Activated T-cell treated with anti-CD3 and anti-CD28 coated beads for 1 hour (primary cell): ENCODE data around the gene SETX.

Source experiments
- DNase-seq: peaks from one replicate; pipeline ENCODE4 v3.0.0-alpha.2; 2020; ENCODE audit warnings: low read depth

SETX gene

DNA sequence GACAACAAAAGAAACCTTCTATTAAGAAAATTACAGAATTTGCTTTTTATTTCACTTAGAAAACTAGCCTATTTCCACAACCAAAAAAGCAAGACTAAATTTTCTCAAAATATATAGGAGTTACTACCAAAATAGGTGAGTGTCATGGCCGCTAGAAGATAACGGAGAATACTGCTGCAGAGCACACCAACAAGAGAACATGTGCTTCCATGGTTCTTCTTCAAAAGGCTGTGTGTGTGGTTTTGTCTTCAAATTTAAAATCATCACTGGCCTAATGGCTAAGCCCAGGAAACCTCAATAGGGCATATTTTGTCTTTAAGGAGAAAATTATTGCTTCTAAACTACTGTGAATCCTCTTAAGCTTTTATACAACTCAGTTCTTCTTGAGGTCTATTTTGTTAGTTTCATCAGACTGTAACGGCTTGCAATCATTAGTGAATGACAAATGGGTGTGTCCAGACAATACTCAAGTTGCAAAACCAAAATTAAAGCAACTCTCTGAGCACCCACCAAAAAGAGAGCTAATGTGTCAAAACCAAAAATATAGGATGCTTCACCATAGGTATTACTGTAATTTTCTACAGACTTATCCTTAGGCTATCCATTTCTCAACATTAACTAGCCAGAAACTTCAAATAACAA lies 3.3 kb downstream of the SETX start:
- no peak for DNase-seq

DNA sequence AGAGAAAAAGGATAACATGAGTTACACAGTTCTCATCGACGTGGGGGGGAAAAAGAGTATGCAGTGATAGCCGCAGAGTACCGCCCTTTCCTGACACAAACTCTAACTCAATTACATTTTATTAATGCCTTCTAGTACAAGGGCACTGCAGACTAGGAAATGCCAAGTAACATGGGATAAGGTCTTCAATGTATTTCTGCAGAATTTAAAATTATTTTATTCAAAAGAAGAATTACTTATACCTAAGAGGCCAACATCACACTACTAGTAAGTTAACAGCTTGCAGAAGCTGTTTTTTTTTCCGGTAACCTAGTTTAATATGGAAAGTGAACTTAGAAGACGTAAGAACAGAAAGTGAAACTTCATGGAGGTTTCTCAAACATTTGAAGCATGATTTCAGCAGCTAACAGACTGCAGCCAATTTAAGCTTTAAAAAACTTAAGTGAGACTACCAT lies 3.9 kb downstream of the SETX start:
- DNase-seq = no peak

DNA sequence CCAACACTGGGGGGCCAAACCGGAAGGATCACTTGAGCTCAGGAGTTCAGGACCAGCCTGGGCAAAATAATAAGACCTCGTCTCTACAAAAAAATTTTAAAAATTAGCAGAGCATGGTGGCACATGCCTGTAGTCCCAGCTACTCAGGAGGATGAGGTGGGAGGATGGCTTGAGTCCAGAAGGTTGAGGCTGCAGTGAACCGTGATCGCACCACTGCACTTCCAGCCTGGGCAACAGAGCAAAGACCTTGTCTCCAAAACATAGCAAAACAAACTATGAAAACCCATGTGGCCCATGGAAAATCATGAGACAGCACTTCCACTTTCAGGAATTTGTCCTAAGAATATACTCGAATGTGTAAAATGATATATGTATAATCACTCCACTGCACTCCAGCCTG lies 6.1 kb downstream of the SETX start:
- no peak for DNase-seq

DNA sequence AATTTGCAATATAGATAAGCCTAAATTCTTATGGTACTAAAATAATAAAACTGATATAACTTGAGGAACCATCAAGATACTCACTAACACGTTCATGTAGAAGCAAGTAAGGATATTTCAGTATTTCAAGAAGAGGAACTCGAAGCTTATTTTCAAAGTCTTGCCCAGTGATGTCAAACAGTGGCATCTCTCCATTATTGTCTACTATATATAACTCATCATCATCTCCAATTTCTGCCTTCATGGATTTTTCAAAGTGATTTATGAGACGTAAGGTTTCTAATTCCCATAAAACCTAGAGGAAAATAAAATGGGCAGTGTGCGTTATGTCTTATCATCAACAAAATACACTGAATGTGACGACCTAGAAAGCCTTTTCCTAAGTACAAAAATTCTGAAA lies 8.6 kb downstream of the SETX start:
- no peak for DNase-seq

DNA sequence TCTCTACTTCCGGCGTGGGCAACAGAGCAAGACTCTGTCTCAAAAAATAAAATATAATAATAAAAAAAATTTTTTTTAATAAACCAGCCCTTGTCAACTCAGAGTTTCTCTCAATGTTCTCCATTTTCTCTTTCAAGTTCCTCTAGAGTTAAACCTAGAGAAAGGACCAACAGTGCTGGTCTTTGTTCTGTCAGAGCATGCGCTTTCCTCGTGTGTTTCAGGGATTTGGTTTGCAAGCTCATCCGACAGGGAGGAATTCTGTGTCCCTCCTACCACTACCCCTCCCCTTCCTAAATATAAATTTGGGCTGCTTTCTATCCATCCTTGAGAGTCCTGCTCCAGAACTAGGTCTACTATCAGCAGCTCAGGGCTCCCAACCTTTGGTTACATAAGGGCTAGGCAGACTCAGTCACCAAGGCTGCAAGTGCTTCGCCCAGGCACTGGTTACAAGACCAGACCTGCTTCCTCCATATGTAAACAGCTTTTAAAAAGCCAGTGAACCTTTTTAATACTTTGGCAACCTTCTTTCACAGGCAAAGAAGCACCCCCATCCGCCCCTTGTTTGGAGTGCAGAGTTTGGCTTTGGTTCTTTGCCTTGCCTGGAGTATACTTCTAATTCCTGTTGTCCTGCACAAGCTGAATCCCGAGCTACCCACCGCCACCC lies 13.5 kb downstream of the SETX start:
- DNase-seq = no peak

DNA sequence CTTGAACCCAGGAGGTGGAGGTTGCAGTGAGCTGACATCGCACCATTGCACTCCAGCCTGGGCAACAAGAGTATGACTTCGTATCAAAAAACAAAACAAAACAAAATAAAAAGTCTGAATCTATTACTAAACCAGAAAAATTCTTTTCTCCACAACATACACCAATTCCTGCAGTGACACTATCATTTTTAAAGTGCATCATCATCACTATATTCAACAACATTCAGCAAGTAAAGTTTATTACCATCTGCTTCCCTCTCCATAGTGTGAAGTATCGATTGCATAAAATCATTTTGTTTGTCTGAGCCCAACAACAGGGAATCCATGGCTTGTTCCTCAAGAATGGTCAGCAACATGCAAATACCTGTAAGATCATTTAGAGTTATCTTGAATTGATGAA lies 20.4 kb downstream of the SETX start:
- DNase-seq = no peak

DNA sequence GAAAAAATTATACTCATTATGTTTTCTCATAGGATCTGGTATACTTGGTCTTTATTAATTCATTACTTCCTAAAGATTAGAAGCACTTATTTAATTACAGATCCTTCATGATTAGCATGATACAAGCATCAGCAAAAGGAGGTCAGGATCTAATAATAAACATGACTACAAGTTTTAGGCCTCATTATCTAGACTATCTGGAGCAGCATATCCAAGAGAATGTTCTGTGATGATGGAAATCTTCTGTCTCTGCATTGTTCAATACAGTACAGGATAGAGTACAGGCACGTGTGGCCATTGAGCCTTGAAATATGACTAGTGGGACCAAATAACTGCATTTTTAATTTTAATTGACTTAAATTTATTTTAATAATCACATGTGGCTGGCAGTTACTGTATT lies 21.2 kb downstream of the SETX start:
- no peak for DNase-seq

DNA sequence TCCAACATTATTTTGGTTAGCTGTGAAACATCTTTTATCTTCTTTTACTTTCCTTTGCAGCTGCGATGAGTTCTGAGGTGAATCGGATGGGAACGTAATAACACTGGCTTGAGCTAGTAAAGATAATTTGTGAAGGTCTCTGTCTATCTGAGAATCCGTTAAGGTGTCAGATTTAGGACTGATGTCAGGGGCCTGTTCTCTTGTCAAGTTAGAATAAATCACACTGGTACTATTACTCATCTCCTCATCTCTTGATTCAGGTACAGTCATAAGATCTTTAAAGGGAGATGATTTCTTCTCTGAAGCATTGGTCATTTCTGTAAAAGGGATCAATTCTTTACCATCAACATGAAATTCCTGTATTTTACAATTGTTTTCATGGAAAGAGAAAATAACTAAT lies 26.2 kb downstream of the SETX start:
- no peak for DNase-seq

DNA sequence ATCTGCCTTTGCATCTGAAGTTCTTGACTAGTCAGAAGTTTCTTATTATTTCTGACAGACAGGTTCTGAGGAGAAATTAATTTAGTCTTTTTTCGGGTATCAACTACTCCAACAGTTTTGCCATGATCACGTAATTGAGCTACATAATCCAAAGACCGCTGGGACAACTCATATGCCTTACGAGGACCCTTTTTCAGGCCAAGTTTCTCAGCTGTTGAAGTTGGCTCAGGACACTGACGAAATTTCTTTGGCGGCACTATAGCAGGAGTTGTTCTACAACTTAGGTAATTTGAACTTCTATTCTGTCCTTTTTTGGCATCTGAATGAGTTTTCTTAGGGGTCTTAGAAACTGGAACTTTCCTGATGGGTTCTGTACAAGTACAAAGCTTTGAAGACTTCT lies 27.2 kb downstream of the SETX start:
- DNase-seq = no peak

DNA sequence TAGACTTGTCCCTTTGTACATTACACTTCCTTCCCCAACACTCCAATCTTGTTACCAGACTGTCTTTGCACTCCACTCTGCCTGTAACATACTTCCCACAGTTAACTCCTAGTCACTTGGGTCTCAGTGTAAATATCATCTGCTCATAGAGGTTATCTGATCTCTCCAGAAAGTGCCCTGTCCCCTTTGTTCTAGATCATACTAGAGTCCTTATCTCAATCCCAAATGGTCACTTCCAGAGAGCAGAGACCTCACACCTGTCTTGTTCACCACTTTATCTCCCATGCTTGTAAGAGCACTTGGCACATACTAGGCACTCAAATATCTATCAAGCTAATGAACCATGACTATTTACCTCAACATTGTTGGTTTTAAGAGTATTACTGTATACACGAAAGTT lies 30.4 kb downstream of the SETX start:
- DNase-seq = no peak

DNA sequence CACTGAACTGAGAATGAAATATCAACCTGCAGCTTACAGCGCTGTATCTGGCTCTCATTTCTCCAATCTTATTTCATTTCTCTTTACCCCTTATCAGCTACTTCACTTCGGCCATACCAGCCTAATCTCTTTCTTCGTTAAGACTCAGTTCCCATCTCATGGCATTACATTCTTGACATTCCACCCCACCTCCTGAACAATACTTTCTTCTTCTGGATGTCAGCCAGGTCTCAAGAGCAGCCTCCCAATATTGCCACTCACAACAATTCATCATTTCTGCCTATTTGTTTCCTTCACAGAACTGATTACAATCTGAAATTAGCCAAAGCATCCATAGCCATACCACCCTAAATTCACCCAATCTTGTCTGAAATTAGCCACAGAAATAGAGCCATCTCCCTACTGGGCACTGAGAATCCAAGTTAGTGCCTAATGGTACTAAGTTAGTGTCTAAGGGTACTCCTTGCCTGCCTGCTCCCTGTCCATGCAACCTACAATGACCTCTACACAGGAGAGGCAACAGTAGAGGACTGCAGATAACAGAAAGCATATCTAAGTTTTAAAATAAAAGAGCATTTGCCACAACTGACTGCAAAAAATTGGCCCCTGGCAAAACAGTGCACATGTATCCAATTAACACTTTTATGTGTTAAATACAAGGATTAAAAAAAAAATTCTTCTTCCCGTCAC lies 35.2 kb downstream of the SETX start:
- DNase-seq = no peak

DNA sequence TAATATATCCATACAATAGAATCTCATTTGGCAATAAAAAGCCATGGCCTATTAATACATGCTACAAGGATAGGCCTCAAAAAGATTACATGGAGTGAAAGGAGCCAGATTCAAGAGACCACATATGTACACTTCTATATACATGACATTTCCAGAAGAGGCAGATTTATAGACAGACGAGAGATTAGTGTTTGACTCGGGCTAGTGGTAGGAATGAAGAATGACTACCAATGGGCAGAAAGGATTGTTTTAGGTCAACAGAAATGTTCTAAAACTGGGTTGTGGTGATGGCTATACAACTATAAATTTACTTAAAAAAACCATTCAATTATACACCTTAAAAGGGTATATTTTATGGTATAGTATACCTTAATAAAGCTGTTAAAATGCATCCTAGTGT lies 41.9 kb downstream of the SETX start:
- DNase-seq = no peak

DNA sequence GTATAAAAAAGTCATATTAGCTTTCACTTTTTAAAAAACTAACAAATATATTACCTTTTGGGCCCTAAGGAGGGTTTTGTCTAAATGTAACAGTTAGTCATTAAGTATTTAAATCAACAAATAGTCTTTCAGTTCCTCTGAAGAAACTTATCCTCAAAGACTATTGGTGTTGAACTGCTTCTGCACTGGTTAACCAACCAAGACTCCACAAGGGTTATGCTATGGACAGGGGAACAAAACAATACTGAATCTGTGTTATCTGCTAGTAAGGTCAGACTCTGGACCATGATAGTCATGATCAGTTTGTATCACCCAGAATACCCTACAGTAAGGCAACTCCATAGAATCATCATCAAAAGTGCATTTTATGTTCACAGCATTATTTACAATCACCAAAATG lies 42.4 kb downstream of the SETX start:
- no peak for DNase-seq

DNA sequence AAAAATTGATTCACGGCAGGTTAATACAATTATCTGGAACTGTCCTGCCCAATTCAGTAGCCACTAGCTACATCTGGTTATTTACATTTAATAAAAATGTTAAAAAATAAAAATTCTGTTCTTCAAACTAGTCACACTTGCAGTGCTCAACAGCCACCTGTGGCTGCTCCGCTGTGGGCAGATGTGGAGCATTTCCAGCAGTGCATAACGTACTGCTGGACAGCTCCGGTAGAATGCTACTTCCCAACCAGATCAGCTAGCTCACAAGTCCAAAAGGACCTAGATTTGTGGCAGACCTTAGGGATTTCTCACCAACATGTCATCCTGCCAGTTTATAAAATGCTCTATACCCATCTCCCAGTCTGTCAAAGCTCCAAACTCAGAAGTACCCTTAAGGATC lies 42.8 kb downstream of the SETX start:
- no peak for DNase-seq

DNA sequence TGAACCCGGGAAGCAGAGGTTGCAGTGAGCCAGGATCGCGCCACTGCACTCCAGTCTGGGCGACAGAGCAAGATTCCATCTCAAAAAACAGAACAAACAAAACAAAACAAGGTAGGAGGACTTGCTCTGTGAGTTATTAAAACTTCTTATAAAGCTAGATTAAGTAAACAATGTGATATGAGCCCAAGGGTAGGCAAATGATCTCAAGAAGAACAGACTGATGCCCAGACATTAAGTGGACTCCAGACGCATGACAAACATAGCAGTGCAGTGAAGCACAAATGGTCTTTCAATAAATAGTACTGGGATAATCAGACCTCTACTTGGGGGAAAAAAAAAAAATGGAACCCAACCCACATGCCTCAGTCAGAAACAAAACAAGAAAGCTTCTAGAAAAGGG lies 45.7 kb downstream of the SETX start:
- no peak for DNase-seq

DNA sequence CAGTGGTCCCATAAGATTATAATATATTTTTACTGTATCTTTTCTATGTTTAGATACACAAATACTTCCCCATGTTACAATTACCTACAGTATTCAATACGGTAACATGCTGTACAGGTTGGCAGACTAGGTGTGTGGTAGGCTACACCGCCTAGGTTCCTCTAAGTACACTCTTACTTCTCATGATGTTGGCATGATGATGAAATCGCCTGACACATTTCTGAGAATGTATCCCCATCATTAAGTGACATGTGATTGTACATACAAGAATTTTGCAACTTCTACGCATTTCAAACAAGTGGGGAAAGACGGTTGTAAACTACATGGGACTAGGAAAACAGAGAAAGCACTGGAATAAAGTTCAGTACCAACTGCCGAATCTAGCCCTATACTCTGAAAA lies 53.3 kb downstream of the SETX start:
- DNase-seq = no peak

DNA sequence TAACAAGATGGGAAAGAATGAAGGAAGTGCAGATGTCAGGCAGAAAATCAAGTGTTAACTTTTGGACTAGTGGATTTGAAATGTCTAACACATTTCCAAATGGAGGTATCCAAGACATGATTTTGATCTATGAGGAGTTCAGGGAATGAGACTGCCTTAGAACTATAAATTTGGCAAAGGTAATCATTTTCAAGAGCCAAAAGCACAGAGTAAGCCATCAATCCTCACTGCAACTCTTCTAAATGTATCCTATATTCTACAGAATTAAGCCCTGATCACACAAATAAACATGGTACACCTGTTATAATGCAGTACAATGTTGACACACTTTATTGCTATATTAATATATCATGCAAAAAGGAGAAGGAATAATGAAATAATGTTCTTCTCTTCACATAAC lies 55.6 kb downstream of the SETX start:
- no peak for DNase-seq

DNA sequence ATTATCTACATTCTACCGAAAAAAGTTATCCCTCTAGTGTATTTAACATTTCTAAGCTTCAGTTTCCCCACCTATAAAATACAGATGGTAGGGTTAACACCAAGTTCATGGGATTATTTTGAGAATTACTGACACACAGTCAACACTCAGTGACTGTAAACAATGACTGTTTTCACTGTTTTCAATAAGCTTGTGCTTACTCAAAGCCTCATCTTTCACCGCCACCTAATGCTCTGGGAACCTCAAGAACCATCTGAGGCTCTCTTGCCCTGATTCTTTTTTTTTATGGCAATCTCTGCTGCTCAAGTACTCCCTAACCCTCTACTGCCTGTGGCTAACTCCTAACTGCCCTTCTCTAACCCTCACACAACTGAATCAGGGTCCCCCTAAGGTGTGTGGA lies 59.6 kb downstream of the SETX start:
- no peak for DNase-seq

DNA sequence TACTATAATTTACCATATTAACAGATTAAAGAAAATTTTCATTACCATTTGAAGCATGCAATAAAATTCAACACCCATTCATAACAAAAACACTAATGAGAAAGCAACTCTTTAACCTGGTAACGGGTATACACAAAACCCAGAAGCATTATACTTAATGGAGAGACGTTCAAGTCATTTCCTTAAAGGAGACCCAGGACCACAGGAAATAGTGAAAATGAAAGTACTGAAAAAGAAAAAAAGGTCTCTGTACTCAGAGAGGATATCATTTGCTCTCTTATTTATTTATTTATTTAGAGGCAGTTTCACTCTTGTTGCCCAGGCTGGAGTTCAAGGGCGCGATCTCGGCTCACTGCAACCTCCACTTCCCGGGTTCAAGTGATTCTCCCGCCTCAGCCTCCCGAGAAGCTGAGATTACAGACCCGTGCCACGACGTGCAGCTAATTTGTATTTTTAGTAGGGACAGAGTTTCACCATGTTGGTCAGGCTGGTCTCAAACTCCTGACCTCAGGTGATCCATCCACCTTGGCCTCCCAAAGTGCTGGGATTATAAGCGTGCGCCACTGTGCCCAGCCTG lies 61.6 kb downstream of the SETX start:
- no peak for DNase-seq

DNA sequence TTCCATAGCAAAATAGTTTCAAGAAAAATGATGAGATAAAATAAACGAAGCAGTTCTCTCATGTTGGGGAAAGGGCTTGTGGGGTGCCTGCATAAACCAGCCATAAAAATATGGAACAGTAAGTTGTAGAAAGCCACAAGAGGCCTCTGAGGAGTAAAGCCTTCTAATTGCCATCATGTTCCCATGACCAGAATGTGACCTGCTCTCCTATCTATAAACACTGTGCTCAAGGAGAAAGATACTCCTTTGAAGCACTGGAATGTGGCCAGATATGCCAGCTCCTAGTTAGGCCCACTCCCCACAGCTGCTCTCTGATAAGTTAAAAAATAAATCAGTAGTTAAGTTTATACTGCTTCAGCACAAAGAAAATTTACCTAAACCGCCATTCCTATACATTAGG lies 65.8 kb downstream of the SETX start:
- DNase-seq = no peak

DNA sequence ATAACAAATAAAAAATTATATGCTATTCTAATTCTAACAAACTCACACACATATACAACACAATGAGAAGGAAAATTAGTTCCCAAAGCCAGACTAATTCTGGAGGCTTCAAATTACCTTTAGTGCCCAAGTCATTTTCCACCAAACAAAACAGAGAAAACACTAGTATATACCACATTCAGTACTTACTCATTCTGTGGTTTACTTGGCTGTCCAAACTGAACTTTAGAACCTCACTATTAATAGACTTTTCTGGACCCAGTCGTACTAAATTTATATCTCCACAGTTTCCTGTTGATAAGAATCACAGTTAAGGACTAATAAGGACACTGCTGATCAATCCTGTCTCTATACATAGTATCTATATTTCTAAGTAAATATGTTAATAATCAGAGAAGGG lies 66.4 kb downstream of the SETX start:
- DNase-seq = no peak

DNA sequence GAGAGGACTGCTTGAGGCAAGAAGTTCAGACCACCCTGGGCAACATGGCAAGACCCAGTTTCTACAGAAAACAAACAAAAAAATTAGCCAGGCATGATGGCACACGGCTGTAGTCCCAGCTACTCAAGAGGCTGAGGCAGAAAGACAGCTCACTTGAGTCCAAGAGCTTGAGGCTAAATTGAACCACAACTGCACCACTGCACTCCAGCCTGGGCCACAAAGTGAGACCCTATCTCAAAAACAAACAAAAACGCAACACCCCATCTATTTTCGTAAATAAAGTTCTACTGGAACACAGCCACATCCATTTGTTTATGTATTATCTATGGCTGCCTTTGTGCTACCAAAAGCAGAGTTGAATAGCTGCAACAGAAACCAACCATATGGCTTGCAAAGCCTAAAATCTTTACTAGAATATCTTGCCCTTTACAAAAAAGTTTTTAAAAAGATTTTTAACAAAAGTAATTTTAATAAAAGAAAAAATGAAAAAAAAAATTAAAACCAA lies 67.5 kb downstream of the SETX start:
- no peak for DNase-seq

DNA sequence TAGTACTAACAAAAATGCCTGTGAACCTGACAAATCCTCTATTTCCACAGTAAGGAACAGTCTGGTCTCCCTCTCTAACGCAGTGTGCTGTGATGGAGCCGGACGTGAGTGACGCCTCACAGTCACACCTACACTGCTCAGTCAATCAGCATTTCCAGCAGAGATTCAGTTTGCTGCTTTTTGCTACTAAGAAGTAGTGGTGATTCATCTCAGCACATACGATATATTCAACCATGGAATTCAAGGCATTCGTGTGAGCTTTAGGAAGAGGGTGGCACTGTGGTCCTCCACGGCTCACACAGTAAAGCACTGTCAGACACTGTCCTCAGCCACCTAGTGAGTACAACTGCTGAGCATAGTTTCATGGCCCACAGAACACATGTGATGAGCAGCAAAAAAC lies 70.9 kb downstream of the SETX start:
- no peak for DNase-seq
